Activated naive CD4-positive, alpha-beta T cell treated with anti-CD3 and anti-CD28 coated beads, Interleukin-2, amount 10 ng/mL, durations not matched to agents 5 hours and 36 hours (primary cell): ENCODE data around the gene PLCE1. TPM values are rescaled to one million over a fixed set of nuclear protein-coding genes. Genes with fewer than 3 reads are reported as not detected.

ENCODE experiments used
- total RNA-seq, 2 experiments: library from RNA; stranded (reverse); gene quantifications; one replicate each; pipeline ENCODE4 v1.2.3, GENCODE V29; 2021

The PLCE1 gene
- total RNA-seq: not detected

GRCh38 chr10:93993782-93994437, at the start of gene PLCE1:
Gene PLCE1, plus strand, starts transcription at chr10:93993931. Its CDS starts 37,116 bp downstream, at chr10:94031047.

Other genes starting within 250 kb of the PLCE1 start
- not detected for gene LGI1, start 236.0 kb upstream of the PLCE1 start, total RNA-seq
- 1 to 10 TPM; 3.4 to 3.9 TPM for gene SLC35G1, start 100.0 kb upstream of the PLCE1 start, total RNA-seq